HFF-Myc (cell line): Measurements from ENCODE around the gene ACP3.

ENCODE experiments used
- DNase-seq: peaks from one replicate; pipeline ENCODE4 v3.0.0-alpha.2; 2011; ENCODE audit warnings: low read depth; ENCODE audit errors: extremely low read depth
- H3K4me3 ChIP-seq: replicated peaks from 2 replicates; pipeline ENCODE4 v1.5.1; 2011; ENCODE audit warnings: low read depth, mild to moderate bottlenecking, control low read depth, low read length
- CTCF ChIP-seq: IDR thresholded peaks from 2 replicates; pipeline ENCODE4 v1.5.1; 2012; ENCODE audit warnings: mild to moderate bottlenecking, low read depth, low read length, control low read depth; ENCODE audit errors: missing control alignments

ACP3 gene

DNA sequence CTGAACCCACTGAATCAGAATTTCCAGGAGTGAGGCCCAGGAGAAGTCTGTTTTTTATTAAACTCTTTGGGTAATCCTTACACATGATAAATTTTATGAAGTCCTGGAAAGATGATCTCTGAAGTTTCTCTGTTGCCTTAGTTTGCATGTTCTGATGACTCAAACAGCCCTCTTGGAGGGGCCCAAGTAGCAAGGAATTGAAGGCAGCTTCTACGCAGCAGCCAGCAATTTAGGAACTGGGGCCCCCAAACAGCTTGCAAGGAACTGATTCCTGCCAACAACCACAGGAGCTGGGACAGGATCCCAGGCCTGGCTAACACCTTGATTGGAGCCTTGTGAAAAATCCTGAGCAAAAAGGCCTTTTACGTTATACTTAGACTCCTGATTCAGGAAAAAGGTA is 5.4 kb upstream of the ACP3 start:
- H3K4me3 ChIP-seq: no peak overlapping the region
- TF ChIP-seq CTCF: no peak
- DNase-seq: no peak

DNA sequence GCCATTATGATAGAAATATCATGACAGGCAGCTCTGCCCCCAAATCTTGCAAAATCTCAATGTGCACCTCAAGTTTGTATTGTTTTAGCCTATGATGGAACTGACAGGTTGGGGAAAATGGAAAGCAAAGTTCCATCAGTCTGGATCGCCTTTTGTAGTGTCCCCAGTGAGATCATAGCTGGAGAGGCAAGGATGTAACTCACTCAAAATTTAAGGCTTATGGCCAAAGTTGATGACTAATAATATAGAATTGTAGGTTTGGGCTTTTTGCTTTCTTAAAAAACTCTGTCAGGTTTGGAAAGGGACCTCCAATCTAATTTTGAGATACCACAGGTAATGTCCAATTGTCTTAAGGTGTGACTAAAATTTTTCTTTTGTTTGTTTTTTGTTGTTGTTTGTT is 1.4 kb upstream of the ACP3 start:
- DNase-seq: no peak
- H3K4me3 ChIP-seq: no peak overlapping the region
- TF ChIP-seq CTCF: no peak

DNA sequence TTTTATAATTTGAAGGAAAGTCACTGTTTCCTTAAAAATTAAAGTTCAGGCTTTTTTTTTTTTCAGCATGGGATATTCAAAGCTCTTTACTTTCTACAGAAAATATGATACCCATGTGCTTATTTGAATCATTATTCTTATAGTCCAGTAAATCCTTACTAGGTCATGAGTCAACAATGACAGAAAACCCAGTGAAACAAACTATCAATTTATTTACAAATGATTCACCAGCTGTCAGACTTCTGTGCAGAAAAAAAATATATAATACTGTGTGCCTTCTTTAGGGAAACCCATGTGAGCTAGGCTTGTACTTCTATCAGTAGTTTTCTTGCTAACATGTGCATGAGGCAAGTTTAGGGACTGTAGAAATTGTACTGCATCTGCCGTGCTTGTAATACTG is 1.2 kb downstream of the ACP3 start:
- H3K4me3 ChIP-seq: no peak overlapping the region
- TF ChIP-seq CTCF: no peak
- DNase-seq: no peak

DNA sequence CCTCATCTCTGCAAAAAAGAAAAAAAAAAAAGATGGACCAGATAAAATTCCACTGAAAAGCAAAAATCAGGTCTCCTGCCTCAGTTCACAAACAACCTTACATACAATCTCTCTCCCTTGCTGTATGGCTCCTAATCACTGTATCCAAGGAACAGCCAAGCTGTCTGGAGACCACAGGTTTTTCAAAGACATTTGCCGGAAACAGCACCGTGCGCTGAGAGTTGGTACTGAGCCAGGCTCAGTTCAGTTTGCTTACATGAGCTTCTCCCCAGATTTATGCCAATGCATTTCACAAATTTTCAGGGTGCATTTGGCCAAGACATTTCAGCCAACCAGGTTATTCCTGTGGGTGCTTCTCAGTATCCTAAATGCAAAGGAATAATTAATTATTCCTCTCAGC is 4.1 kb downstream of the ACP3 start:
- no peak for DNase-seq
- no peak for TF ChIP-seq CTCF
- no peak overlapping the region for H3K4me3 ChIP-seq

DNA sequence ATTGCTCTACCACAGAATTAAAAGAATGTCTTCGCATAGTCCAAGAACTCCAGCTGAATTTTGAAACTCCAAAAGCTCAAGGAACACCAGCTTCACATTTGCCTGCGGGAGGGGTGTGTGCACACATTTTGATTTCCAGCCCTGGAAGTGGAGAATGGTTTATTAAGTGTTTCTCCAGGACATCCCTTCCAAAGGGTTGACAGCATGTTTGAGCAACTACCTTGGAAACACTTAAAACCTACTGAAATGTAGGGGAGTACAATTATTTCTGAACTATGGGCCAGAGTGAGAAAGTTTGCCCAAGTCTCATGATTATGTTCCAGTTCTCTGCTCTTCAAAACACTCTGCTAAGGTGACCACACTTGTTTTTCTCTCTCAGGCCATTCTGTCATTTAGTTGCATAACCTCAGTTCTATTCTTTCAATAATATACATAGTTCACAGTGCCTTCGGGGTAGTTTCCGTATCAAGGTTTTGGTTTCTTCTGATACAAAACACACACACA is 7.9 kb downstream of the ACP3 start:
- no peak overlapping the region for H3K4me3 ChIP-seq
- DNase-seq: no peak
- TF ChIP-seq CTCF: no peak

- no peak overlapping the region for H3K4me3 ChIP-seq
- no peak for TF ChIP-seq CTCF
- DNase-seq: no peak
Observed at GRCh38 chr3:132325634-132326033, 8.4 kb downstream of the ACP3 start.

DNA sequence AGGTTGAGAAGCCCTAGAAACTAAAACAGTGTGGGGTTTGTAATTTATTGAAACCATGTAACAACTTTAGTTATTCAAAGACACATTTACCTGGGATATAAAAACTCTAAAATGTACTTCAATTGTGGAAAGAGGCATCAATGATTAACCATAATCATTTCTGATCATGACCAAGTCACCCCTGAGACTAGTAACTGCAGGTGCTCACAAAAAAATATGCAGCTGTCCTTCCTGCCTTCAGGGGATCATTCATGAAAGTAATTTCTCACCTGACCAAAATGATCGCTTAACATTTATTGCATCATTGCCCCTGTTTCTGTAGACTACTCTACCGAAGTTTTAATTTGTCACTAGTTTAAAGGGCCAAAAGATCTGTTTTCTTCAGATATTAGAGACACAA is 9.0 kb downstream of the ACP3 start:
- TF ChIP-seq CTCF: no peak
- H3K4me3 ChIP-seq: no peak overlapping the region
- no peak for DNase-seq
